ENCODE results near the gene XPNPEP3.

Gene XPNPEP3

GRCh38 chr22:40939202-40939601 lies 82.3 kb downstream of the XPNPEP3 start:
- no peak for DNase-seq (ENCODE audit: low read depth)
- TF ChIP-seq CTCF (conservative IDR thresholded peaks at IDR 0.05; ENCODE audit: low read depth, low read length), result no peak

GRCh38 chr22:40950962-40951794 lies 94.2 kb downstream of the XPNPEP3 start, which contains the start of gene RBX1:
Gene RBX1 (plus strand): TSS chr22:40951378. CDS start chr22:40951399, 21 bp downstream.
- no peak for TF ChIP-seq CTCF (conservative IDR thresholded peaks at IDR 0.05; ENCODE audit: low read depth, low read length)

More at GRCh38 chr22:40939202-40939601, 82.3 kb downstream of the XPNPEP3 start:
- H3K4me3 ChIP-seq (ENCODE audit: low read length), result no peak overlapping the region

GRCh38 chr22:40951795-40952605 lies 95.1 kb downstream of the XPNPEP3 start:
- TF ChIP-seq CTCF (conservative IDR thresholded peaks at IDR 0.05; ENCODE audit: low read depth, low read length), result no peak
- H3K4me3 ChIP-seq (ENCODE audit: low read length), result peak overlapping the region; percentile 80

More at GRCh38 chr22:40950962-40951794, 94.2 kb downstream of the XPNPEP3 start, which contains the start of gene RBX1:
- DNase-seq (ENCODE audit: low read depth), result peak; percentile 94
- peak within 1 kb of the TSS; percentile 80 for H3K4me3 ChIP-seq (ENCODE audit: low read length)

GRCh38 chr22:40953471-40953870 lies 96.5 kb downstream of the XPNPEP3 start:
- no peak for TF ChIP-seq CTCF (conservative IDR thresholded peaks at IDR 0.05; ENCODE audit: low read depth, low read length)
- no peak for DNase-seq (ENCODE audit: low read depth)
- no peak overlapping the region for H3K4me3 ChIP-seq (ENCODE audit: low read length)

More at GRCh38 chr22:40951795-40952605, 95.1 kb downstream of the XPNPEP3 start:
- no peak for DNase-seq (ENCODE audit: low read depth)

GRCh38 chr22:40954113-40954512 lies 97.2 kb downstream of the XPNPEP3 start:
- no peak for TF ChIP-seq CTCF (conservative IDR thresholded peaks at IDR 0.05; ENCODE audit: low read depth, low read length)
- no peak for DNase-seq (ENCODE audit: low read depth)
- no peak overlapping the region for H3K4me3 ChIP-seq (ENCODE audit: low read length)

GRCh38 chr22:40955571-40955970 lies 98.6 kb downstream of the XPNPEP3 start:
- H3K4me3 ChIP-seq (ENCODE audit: low read length), result no peak overlapping the region
- TF ChIP-seq CTCF (conservative IDR thresholded peaks at IDR 0.05; ENCODE audit: low read depth, low read length), result no peak
- DNase-seq (ENCODE audit: low read depth), result no peak

Measured in retinal pigment epithelial cell (primary cell).